Measurements from ENCODE around the gene KIAA0408.

DNA sequence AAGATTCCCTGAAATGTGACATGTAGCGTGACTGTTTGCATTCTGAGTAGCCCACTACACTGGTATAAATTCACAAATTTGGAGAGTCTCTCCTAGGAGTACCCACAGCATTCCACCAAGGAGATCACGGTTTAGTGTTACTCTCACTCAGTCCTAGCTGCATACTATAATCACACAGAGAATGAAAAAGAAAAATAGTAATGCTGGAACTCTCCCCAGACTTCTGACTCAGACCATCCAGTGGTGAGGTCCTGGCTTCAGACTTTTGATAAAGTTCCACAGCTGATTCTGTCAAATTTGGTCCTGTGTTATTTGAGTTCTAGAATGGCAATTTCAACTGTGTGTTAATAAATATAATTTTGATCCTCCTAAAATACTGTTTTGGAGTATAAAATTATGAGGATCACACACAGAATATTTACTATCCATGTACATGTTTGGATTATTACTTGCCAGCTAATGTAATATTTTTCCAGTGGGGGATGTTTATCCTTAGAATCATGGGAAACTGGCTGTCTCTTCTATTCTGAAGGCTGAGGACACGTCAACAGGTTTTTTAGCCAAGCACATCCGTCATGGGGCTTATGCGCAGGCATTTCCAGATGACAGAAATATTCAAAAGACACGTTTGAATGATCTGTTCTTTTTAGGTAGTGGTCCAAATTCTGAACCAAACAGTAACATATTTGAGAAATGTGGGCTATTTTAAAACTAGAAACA is 5.1 kb upstream of the KIAA0408 start:
- TF ChIP-seq, protein P1, sequence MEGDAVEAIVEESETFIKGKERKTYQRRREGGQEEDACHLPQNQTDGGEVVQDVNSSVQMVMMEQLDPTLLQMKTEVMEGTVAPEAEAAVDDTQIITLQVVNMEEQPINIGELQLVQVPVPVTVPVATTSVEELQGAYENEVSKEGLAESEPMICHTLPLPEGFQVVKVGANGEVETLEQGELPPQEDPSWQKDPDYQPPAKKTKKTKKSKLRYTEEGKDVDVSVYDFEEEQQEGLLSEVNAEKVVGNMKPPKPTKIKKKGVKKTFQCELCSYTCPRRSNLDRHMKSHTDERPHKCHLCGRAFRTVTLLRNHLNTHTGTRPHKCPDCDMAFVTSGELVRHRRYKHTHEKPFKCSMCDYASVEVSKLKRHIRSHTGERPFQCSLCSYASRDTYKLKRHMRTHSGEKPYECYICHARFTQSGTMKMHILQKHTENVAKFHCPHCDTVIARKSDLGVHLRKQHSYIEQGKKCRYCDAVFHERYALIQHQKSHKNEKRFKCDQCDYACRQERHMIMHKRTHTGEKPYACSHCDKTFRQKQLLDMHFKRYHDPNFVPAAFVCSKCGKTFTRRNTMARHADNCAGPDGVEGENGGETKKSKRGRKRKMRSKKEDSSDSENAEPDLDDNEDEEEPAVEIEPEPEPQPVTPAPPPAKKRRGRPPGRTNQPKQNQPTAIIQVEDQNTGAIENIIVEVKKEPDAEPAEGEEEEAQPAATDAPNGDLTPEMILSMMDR (conservative IDR thresholded peaks at IDR 0.05 in 1 of 2, IDR thresholded peaks at IDR 0.05 in 1 of 2; ENCODE audit: low read depth in 1 of 2, low read length in 2 of 2) = no peak
- TF ChIP-seq EZH2 (IDR thresholded peaks at IDR 0.05; ENCODE audit: low read length, missing control alignments) = no peak

Measured in fibroblast of lung (primary cell).